Colonic mucosa (tissue), 4 donors: ENCODE results near the gene CYP46A1. TPM values are rescaled to one million over a fixed set of nuclear protein-coding genes. Genes with fewer than 3 reads are reported as not detected.

Experiments used
- DNase-seq: peaks from one replicate; pipeline ENCODE4 v3.0.0-alpha.2; 2020
- H3K27ac ChIP-seq: fragments of 200-600 bp; one replicate; pipeline ENCODE4 v1.8.0; 2021
- H3K27me3 ChIP-seq: fragments of 200-600 bp; one replicate; pipeline ENCODE4 v1.8.0; 2021
- H3K36me3 ChIP-seq: fragments of 200-600 bp; one replicate; pipeline ENCODE4 v1.8.0; 2021
- H3K4me1 ChIP-seq: fragments of 200-600 bp; one replicate; pipeline ENCODE4 v1.8.0; 2021; ENCODE audit warnings: mild to moderate bottlenecking
- H3K4me3 ChIP-seq: fragments of 200-600 bp; one replicate; pipeline ENCODE4 v1.8.0; 2021
- H3K9ac ChIP-seq, 2 donors: one replicate each; pipeline ENCODE4 v1.7.0; 2013; ENCODE audit warnings: control low read depth in 2 of 2, low read depth in 2 of 2, low read length in 2 of 2
- H3K9me3 ChIP-seq: fragments of 200-600 bp; one replicate; pipeline ENCODE4 v1.8.0; 2021
- intact Hi-C: fragments of 100-400 bp; cut with DNase I; formaldehyde crosslinking; loops from one replicate; pipeline ENCODE4 v1.14.1; 2022
- total RNA-seq, 2 donors: library from RNA; stranded (reverse); fragmentation: NEBNext Ultra II Directional in 1 of 2; extraction: Animal tissue kit (Norgen Biotek cat#: 25700) in 1 of 2; gene quantifications; one replicate each; pipeline ENCODE4 v1.2.1, GENCODE V29; 2021
- TF ChIP-seq, protein P1 (sequence below): fragments of 200-600 bp; IDR thresholded peaks from one replicate; pipeline ENCODE4 v1.8.0; 2022; ENCODE audit warnings: antibody characterized with exemption, mild to moderate bottlenecking
- donor health status: healthy.
- donor health status: DM: no; HTN: no; CAD: no.
- donor health status: DM: no; HTN: no; CAD: no.

The CYP46A1 gene
- total RNA-seq, 2 donors from 2014 or later, result 0.05 to 0.25 TPM

GRCh38 chr14:99685151-99685591 lies 1.1 kb downstream of the CYP46A1 start:
- Histone ChIP-seq H3K36me3 (no peaks in the 10 kb centered on the region), H3K27ac (no peak overlapping the region), H3K4me1 (peaks cover 5% of the 10 kb centered on the region), H3K9ac (no peak overlapping the region), H3K27me3 (no peaks in the 10 kb centered on the region), H3K9me3 (no peaks in the 10 kb centered on the region), H3K4me3 (no peak overlapping the region)
- no peak for DNase-seq
- TF ChIP-seq, protein P1, sequence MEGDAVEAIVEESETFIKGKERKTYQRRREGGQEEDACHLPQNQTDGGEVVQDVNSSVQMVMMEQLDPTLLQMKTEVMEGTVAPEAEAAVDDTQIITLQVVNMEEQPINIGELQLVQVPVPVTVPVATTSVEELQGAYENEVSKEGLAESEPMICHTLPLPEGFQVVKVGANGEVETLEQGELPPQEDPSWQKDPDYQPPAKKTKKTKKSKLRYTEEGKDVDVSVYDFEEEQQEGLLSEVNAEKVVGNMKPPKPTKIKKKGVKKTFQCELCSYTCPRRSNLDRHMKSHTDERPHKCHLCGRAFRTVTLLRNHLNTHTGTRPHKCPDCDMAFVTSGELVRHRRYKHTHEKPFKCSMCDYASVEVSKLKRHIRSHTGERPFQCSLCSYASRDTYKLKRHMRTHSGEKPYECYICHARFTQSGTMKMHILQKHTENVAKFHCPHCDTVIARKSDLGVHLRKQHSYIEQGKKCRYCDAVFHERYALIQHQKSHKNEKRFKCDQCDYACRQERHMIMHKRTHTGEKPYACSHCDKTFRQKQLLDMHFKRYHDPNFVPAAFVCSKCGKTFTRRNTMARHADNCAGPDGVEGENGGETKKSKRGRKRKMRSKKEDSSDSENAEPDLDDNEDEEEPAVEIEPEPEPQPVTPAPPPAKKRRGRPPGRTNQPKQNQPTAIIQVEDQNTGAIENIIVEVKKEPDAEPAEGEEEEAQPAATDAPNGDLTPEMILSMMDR, result no peak
- intact Hi-C loops, result no loop called here

GRCh38 chr14:99685596-99685995 lies 1.5 kb downstream of the CYP46A1 start:
- no peak overlapping the region for H3K27ac ChIP-seq
- no peaks in the 10 kb centered on the region for H3K27me3 ChIP-seq
- DNase-seq, result no peak
- intact Hi-C loops, result no loop called here
- H3K9ac ChIP-seq, result no peak overlapping the region
- H3K4me3 ChIP-seq, result no peak overlapping the region
- peaks cover 5% of the 10 kb centered on the region for H3K4me1 ChIP-seq
- TF ChIP-seq, protein P1, result no peak
- H3K9me3 ChIP-seq, result no peaks in the 10 kb centered on the region
- no peaks in the 10 kb centered on the region for H3K36me3 ChIP-seq

DNA sequence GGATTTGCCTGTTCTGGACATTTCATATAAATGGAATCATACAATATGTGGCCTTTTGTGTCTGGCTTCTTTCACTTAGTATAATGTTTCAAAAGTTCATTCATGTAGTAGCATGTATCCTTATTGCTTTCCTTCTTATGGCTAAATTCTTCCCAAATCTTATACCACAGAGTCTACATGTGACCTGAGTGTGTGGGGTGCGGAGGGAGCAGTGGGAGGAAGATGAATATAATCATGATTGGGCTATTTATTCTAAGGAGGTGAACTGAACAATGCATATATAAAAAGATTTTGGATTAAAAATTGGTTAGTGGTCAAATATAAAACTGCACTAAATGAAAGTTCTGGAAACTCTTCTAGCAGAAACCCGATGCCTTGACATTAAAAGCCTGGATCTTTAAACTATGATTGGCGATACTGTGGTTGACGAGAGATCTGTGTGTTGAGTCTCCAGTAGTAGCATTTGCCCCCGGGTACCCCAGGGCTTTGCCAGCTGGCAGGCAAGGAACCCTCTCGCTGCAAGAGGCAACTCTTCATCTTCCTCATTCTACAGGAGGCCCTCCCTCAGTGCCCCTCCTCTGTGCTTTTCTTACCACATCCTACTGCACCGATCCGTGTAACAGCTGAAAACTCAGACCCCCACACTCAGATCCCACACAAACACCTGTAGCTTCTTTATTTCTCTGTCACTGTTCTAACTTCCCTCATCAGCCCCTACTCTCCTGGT lies 2.6 kb downstream of the CYP46A1 start:
- intact Hi-C loops, result no loop called here
- Histone ChIP-seq H3K4me1 (peaks cover 5% of the 10 kb centered on the region), H3K36me3 (no peaks in the 10 kb centered on the region), H3K27ac (no peak overlapping the region), H3K4me3 (no peak overlapping the region), H3K27me3 (no peaks in the 10 kb centered on the region), H3K9me3 (no peaks in the 10 kb centered on the region), H3K9ac (no peak overlapping the region)
- peak; percentile 12 for DNase-seq
- TF ChIP-seq, protein P1, result no peak

GRCh38 chr14:99687284-99688209 lies 3.4 kb downstream of the CYP46A1 start:
- Histone ChIP-seq H3K36me3 (no peaks in the 10 kb centered on the region), H3K4me1 (peaks cover 5% of the 10 kb centered on the region), H3K4me3 (no peak overlapping the region), H3K27me3 (no peaks in the 10 kb centered on the region), H3K9ac (no peak overlapping the region), H3K9me3 (no peaks in the 10 kb centered on the region), H3K27ac (no peak overlapping the region)
- peak; percentile 25 for DNase-seq
- TF ChIP-seq, protein P1, result peak; percentile 67
- intact Hi-C loops, result no loop called here

DNA sequence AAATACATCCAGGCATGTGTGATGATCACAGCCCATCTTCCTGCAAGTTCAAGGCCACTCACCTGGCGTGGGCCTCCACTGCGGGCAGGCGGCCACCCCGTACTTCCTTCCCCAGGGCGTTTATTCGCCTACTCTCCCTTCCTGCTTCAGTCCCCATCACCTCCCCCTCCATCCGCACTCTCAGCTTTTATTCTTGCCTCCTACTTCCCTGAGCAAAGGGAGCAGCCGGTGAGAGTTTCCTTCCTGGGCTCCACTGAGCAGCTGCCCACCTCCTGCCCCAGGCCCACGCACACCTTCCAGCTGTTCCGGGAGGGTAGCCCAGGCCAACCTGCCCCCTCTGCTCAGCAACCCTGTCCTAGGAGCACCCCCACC lies 4.1 kb downstream of the CYP46A1 start:
- TF ChIP-seq, protein P1, result no peak
- Histone ChIP-seq H3K9ac (no peak overlapping the region), H3K4me1 (peaks cover 1% of the 10 kb centered on the region), H3K9me3 (no peaks in the 10 kb centered on the region), H3K27ac (no peak overlapping the region), H3K27me3 (no peaks in the 10 kb centered on the region), H3K36me3 (no peaks in the 10 kb centered on the region), H3K4me3 (no peak overlapping the region)
- DNase-seq, result peak; percentile 15
- intact Hi-C loops, result no loop called here
